ENCODE measurements around the gene ATXN10.

The ATXN10 gene

DNA sequence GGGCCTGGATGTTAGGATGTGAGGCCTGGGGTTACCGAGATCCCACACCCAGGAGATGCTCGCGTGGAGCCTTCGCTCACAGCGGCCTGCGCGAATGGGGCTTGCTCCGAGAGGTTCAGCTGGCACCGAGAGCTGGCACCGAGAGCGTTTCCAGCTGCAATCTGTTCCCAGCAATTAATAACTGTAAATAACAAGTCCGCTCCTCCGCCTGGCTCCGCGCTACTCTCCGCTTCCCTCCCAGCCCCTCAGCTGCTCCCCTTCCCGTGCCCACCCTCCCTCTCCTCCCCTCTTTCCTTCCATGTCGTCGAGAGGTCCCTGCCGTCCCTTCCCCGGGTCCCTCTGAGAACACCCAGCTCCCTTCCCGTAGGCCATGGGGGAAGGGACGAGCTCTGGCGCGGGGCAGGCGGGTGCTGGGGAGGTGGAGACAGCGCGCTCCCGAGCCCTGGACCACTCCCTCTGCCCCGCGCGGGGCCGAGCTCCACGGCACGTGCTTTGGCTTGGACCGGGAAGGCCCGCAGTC is 194.6 kb downstream of the ATXN10 start:
- no peak for DNase-seq

DNA sequence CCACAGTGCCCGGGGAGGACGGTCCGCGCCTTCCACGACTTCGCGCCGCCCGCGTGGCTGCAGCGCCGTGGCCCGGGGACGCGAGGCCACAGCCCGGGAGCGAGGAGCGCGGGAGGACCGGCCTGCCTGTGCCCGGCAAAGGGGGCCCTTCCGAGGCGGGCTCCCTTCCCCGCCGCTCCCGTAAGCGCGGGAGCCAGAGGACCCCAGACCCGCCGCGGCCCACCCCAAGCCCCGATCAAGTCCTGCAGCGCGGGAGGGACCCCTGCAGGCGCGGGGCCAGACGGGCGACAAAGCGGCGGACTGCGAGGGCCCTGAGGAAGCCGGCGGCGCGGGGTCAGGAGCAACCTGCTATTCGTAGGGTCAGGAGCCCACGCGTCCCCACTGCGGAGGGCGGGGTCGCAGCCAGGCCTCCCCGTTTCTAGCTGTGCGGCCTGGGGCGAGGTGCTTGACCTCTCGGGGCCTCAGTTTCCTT is 195.0 kb downstream of the ATXN10 start:
- no peak for DNase-seq

DNA sequence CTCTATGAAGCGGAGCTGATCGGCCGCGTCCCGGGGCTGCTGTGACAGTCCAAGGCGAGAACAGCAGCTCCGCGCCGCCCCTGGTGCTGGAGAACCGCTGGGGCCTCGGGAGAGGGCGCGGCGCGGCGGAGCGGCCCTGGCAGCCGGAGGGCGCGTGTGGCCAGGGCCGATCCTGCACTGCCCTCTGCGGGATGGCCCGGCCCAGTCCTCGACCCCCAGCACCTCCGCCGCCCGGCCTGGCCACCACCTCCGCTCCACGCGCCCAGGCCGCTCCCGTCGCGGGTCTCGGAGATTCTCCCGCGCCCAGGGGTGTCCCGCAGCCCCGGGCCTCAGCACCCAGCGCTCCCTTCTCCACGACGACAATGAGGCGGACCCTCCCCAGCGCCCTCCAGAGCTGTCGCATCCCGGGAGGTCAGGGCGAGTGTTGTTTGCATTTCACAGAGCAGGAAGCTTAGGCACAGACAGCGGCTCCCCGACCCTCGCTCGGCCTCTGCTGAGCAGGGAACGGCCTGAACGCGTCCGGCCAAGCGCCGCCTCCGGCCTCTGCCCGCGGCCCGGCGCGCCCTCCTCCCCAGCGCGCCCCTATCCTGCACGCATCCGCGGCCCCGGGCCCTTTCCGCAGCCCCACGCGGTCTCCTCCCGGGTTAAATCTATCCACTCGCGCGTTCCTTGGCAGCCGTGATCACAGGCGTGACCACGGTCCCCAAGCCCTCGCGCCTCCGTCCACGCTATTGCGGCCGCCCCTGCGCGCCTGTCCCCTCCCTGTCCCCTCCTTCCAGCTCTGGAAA is 195.7 kb downstream of the ATXN10 start:
- DNase-seq, result no peak

DNA sequence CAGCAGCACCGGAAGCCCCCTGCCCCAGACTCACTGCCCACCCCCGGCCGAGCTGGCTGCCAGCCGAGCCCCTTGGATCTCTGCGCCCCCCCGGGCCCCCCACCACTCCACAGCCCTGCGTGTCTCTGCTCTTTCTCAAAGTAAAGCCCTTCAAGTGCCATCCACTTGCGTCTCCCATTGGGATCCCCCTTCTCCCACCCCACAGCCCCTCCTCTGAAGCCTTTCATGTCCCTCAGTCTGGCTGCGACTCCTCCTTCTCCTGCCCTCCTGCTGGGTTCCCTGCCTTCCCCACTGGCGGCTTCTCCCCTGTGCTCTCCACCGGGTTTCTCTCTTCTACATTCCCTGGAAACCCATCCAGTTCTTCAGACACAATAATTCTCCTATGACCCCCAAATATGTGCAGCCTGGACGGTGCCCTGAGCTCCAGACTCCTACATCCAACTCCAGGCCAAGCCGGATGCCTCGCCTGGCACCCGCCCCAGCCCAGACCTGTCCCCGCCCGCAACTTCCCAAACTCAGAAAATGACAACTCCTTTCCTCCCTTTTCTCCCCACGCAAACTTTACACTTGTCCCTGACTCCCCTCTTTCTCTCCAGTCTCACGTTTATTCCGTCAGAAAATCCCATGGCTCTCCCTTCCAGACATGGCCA is 196.4 kb downstream of the ATXN10 start:
- DNase-seq, result no peak

DNA sequence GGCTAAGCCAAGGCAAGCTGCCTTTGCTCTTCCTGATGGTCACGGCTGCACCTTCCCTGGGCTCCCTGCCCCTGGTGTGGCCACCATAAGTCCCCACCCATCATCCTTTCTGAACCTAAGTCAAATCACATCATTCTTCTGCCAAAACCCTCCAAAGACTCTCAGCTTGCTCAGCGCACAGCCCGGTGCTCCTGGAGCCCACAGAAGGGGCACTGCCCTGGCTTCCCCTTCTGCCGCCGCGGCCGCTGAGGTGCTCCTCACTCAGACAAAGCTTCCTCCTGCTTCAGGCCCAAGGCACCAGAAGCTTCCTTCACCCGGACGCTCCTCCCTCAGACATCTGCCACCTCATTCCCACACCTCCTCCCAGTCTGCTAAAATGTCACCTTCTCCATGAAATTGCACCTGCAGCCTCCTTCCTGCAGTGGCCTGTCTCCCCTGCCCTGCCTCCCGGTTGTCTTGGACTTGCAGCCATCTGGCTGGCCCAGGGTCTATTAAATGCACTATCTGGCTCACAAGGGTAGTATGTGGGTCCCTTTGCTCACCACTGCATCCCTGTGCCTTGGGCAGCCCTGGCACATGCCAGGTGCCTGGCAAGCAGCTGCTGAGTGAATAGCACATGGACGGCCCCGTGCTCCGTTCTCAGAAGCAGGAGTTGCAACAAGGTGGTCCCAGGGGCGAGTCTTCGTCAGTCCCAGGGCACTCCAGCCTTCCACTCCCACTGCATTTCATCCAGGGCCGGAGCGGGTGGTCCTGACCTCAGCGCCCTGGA is 197.1 kb downstream of the ATXN10 start:
- DNase-seq, result no peak

DNA sequence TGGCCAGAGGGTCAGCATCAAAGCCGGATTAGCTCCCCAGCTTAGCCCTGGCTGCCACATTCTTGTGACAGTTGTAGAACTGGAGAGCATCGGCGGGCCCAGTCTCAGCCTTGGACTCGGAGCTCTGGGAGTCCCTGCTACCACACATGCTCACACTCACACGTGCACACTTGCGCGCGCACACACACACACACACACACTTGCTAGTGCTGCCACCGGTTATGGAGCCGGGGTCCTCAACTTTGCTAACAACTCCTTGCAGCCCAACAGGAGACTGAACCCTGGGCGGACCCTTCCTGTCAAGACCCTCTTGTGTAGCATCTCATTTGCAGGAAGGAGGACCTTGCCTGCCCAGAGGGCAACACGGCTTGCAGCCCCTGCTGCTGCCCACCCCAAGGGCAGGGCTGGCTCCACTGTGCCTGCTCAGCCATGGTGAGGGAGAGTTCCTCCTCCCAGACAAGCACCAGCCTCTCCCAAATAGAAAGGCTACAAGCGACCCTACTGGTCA is 197.8 kb downstream of the ATXN10 start:
- DNase-seq, result no peak

DNA sequence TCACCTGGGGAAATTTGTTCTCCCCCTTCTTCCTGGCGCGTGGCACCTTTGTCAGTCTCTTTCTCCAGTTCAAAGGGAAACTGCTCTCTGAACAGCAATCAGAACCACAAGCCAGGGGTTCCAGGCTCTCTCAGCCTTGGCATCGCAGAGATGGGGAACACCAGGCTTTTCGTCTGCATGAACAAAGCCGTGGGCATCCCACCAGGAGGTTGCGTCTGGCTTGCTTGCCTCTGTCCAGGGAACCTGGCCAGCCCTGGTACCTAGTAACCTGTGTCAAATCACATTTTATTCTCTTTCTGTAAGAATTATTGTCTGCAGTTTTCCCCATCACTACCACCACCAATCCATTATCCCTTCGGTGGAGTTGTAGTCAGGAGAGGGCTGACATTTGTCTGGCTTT is 198.4 kb downstream of the ATXN10 start:
- DNase-seq, result no peak

DNA sequence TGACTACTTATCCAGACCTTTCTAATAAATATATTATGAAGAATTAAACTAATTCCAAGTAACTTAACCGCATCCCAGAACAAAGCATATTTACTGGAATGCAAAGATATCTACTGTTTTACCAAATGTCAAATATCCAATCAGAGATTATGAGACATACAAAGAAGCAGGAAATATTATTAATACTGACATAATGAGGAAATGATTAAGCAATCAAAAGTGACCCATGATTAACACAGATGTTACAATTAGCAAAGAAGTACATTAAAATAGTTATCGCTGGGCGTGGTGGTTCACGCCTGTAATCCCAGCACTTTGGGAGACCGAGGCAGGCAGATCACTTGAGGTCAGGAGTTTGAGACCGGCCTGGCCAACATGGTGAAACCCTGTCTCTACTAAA is 200.1 kb downstream of the ATXN10 start:
- no peak for DNase-seq

DNA sequence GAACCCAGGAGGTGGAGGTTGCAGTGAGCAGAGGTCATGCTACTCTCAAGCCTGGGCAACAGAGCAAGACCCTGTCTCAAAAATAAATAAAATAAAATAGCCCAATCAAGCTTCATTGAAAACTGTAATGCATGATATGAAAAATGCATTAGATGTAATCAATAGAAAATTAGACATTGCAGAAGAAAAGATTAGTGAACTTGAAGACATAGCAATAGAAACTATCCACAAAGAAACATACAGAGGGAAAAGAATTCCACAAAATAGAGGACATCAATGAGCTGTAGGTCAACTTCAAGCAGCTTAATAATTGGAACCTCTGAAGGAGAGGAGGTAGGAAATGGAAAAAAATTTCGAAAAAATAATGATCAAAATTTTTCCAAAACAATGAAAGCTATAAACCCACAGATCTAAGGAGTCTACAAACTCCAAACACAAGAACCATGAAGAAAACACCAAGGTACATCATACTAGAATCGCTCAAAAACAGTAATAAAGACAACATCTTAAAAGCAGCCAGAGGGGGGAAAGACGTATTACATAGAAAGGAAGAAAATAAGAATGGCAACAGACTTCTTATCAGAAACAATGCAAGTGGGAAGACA is 201.1 kb downstream of the ATXN10 start:
- no peak for DNase-seq

DNA sequence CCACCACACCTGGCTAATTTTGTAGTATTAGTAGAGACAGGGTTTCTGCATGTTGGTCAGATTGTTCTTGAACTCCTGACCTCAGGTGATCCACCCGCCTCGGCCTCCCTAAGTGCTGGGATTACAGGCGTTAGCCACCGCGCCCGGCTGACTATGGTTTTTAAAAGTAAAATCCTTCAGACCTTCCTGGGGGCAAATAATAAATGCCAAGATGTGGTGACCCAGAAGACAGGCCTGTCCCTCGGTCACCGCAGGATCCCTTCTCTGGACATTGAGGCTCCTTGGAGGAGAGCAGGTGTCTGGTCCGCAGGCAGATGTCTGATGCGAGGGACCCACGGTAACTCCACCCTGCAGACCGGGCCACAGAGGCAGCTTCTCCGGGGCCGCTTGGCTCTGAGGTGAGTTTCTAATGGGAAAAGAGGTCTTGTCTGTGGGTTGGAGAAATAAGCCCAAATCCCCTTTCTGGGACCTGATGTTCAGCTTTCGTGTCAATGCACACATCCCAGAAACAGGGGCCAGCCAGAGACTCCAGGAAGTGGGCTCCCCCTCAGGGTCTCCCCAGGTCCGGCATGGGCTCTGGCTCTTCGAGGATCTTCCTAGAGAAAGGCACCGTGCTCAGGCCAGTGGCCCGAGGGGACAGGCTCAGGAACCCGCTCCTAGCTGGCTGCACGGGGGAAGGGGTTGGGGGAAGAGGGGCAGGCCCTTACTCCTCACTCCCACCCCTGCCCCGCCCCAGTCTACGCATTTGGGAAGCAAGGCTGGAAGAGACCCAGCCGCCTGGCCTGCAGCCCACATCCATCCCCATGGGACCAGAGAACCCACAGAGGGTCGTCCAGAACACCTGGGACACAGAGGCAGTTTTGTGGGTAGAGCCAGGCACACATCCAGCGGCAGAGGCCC is 204.8 kb downstream of the ATXN10 start:
- no peak for DNase-seq

DNA sequence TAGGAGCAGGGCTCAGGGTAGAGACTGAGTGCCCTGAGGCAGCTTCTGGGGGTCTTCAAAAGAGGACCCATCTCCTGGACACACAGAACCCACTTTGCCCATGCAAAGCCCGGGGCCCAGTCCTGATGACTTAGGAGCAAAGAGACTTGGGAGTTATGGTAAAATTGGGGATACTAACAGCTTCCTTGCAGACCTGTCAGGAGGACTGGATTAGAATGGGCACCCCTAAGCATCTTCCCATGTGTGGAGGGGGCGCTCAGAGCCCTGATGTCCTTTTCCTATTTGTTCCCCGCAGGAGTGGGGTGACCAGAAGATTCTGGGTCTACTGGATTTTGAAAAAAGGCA is 205.4 kb downstream of the ATXN10 start:
- DNase-seq, result no peak

DNA sequence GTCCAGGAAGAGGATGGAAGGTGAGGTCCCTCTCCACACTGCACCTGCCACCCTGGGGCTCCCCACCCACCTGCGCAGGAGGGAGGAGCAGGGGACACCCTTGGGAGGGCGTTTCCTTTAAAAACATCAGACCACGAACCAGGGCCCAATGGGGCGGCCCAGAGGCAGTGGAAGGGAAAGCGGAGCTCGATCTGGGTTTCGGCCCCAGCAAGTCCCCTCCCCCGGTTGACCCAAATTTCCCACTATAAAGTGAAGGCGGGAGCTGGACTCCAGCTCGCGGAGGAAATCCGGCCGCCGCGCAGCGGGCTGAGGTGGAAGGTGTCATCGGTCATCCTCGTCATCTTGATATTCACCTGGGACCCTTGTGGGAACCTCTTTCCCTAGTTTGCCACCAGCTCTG is 206.0 kb downstream of the ATXN10 start:
- DNase-seq, result no peak

DNA sequence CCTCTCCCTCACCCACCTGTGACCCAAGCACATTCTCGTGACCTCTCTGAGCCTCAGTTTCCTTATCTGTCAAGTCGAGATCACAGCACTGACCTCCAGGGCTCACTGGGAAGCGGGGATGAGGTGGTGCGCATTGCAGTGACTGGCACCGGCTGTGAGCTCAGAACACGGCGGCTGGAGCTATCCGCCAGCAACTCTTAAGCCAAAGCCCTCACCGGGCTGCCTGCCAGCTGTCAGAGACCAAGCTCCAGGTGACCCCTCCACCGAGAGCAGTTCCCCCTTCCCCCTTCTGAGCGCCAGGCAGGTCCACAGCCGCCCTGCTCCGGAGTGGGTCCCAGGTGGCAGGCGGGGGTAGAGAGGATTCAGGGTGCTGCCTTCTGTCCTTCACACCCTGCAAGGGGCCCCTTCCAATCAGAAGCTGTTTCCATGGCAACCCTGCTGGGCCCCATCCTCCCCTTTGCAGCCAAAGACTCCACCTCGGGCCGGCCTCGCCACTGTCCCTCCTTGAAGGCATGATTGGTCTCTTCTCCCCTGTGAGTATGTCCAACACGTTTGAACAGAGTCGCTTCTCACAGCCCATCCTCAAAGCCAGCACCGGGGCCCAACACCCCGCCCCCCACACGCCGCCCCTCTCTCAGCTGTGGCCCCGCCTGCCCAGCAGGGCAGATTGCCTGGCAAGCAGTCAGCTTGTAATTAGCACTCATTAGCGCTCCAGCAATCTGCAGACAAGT is 206.6 kb downstream of the ATXN10 start:
- DNase-seq, result no peak

DNA sequence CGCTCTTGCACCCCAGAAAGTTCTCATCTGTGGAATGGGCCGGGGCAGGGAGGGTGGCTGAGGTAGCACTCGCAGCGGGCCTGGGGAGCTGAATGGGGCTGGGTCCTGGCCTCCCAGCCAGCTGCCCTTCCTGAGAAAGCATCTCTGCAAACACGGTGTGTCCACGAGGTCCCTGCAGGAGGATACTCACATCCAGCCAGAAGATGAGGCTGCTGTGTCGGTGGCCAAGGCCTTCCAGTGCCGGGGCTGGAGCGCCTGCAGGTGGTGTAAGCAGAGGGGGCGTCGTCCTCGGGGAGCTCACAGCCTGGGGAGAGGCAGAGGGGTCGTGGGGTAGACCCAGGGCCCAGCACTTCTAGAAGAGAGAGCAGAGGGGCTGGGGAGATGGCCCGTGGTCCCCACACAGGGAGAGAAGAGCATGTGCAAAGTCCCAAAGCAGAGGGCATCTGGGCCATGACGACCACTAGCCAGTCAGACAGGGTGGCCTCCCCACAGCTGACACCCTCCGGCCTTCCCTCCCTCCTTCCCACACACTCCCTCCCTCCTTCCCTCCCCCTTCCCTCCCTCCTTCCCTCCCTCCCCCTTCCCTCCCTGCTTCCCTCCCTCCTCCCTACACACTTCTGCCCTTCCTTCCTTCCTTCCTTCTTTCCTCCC is 207.4 kb downstream of the ATXN10 start:
- no peak for DNase-seq

DNA sequence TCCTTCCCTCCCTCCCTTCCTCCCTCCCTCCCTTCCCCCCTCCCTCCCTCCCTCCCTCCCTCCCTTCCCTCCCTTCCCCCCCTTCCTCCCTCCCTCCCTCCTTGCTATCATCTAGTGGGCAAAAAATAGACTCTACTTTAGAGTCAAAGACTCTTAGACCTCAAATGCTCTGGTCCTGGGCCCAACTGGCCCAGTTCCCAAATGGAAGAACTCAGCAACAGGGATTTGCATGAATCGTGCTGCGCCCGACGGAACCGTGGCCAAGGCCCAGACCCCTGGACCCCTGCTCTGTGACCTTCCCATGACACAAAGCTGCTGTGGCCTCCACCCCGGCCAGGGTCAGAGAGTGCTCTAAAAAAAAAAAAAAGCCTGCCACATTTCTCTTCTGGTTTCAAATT is 207.9 kb downstream of the ATXN10 start:
- DNase-seq, result no peak

DNA sequence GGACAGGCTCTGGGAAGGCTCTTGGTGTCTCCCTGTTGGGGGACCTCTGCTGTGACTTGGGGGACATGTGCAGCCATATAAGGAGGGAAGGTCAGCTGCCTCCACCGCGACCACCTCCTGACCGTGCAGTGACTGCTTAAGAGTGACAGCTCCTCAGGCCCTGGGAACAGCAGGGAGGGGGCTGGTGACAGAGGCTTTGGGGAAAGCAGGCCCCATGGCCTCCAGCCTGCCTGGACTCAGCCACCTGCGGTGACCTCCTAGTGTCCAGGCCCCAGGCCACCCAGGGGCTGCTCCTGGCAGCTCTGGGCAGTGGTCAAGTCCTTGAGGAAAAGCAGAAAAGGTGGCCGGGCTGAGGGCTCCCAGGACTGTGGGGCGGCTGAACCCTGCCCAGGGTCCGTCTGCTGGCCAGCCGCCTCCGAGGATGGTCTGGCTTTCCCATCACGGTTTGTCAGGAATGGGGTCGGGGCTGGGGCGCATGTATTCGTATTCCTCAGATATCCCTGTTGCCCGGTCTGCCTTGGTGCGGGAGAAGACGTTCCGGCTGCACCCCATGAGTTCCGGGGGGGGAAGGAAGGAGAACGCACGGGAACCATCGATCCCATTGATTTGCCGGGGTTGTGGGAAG is 208.6 kb downstream of the ATXN10 start:
- DNase-seq, result no peak

DNA sequence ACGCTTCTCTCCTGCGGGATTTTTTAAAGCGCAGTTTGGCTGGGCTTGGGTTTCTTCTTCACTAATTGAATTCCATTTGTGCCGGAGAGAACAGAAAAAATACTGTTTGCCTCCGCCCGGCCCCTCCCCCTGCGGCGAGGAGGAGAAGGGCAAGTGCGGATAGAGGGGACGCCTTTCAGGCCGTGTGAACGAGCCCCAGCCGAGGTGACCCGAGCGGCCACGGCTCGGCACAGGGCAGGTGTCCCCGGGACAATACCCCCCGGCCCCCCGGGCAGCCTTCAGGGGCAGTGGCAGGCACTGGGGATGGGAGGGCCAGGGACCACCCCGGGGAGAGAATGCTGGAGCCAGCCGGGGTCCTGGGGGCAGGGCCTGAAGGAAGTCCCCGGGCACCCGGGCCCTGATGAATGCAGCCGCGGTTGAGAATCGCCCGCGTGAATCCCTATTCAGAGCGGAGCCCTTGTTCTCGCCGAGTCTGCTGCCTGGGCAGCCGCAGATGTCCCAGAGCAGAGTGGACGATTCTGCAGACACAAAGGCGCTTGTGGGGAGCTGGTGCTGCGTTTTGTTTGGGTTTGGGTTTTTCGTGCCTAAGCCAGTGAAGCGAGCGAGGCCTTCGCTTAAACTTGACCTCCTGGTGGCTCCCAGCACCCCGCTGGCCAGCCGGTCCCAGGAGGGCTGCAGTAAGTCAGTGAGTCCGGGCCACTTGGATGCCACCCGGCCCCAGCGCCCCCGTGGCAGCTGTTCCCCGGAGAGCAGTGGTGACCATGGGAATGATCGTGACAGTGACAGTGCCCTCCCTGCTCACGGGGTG is 209.3 kb downstream of the ATXN10 start:
- no peak for DNase-seq

DNA sequence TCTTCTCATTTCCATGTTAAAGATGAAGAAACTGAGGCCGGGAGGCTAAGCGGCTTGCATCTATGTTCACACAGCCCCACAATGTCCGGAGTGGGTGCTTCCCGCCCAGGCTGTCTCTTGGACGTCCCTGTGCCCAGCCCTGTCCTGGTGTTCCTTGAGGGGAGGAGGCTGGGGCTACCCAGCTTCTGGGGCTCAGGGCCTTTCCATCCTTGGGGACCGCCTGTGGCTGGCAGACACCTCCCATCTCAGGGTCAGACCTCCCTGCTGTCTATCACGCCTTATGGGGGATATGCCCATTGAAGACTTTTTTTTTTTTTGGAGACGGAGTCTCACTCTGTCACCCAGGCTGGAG is 209.9 kb downstream of the ATXN10 start:
- DNase-seq, result no peak
